Astrocyte (in vitro differentiated cells and primary cell): ENCODE measurements around the gene SLC6A5. TPM values are rescaled to one million over a fixed set of nuclear protein-coding genes. Genes with fewer than 3 reads are reported as not detected.

Experiments
- DNase-seq: peaks from one replicate; pipeline ENCODE4 v3.0.0-alpha.2; 2010; ENCODE audit warnings: low read depth
- FAIRE-seq: peaks from 2 replicates; lab custom pipeline; 2011; peaks lifted over from hg19 to GRCh38; lab: Jason Lieb, UNC
- H2AFZ ChIP-seq: 2 replicates; pipeline ENCODE4 v1.6.0; 2012; ENCODE audit warnings: low read depth, low read length, inconsistent platforms
- H3K27ac ChIP-seq: 2 replicates; pipeline ENCODE4 v1.5.1; 2011; ENCODE audit warnings: low read depth, low read length, inconsistent platforms
- H3K27me3 ChIP-seq: 2 replicates; pipeline ENCODE4 v1.6.0; 2011; ENCODE audit warnings: low read length, inconsistent platforms; ENCODE audit not compliant: insufficient read depth
- H3K36me3 ChIP-seq: 2 replicates; pipeline ENCODE4 v1.5.1; 2011; ENCODE audit warnings: low read length, inconsistent platforms; ENCODE audit not compliant: insufficient read depth
- H3K4me1 ChIP-seq: 2 replicates; pipeline ENCODE4 v1.5.1; 2011; ENCODE audit warnings: low read length, inconsistent platforms; ENCODE audit not compliant: insufficient read depth
- H3K4me2 ChIP-seq: 2 replicates; pipeline ENCODE4 v1.6.0; 2012; ENCODE audit warnings: low read length, inconsistent platforms
- H3K4me3 ChIP-seq: 2 replicates; pipeline ENCODE4 v1.5.1; 2011; ENCODE audit warnings: low read depth, mild to moderate bottlenecking, low read length, inconsistent platforms; ENCODE audit not compliant: insufficient read depth
- H3K79me2 ChIP-seq: 2 replicates; pipeline ENCODE4 v1.6.0; 2012; ENCODE audit warnings: mild to moderate bottlenecking, low read length, inconsistent platforms; ENCODE audit not compliant: insufficient read depth
- H3K9ac ChIP-seq: 2 replicates; pipeline ENCODE4 v1.6.0; 2012; ENCODE audit warnings: mild to moderate bottlenecking, low read length, inconsistent platforms
- H3K9me3 ChIP-seq: 2 replicates; pipeline ENCODE4 v1.5.1; 2012; ENCODE audit warnings: low read depth, mild to moderate bottlenecking, low read length, inconsistent platforms; ENCODE audit not compliant: insufficient read depth
- H4K20me1 ChIP-seq: 2 replicates; pipeline ENCODE4 v1.6.0; 2012; ENCODE audit warnings: low read length, inconsistent platforms; ENCODE audit not compliant: insufficient read depth
- H3K27ac Mint-ChIP-seq: one replicate; pipeline ENCODE4 v1.8.0; 2021; ENCODE audit warnings: mild to moderate bottlenecking, mixed read lengths; ENCODE audit not compliant: unreplicated experiment
- H3K27me3 Mint-ChIP-seq: one replicate; pipeline ENCODE4 v1.8.0; 2021; ENCODE audit warnings: low read depth, mixed read lengths; ENCODE audit not compliant: unreplicated experiment
- H3K36me3 Mint-ChIP-seq: one replicate; pipeline ENCODE4 v1.8.0; 2021; ENCODE audit warnings: low read depth, mixed read lengths; ENCODE audit not compliant: unreplicated experiment
- H3K4me1 Mint-ChIP-seq: one replicate; pipeline ENCODE4 v1.8.0; 2021; ENCODE audit warnings: low read depth, mixed read lengths; ENCODE audit not compliant: unreplicated experiment
- H3K4me3 Mint-ChIP-seq: one replicate; pipeline ENCODE4 v1.8.0; 2021; ENCODE audit warnings: mild to moderate bottlenecking, moderate library complexity, mixed read lengths; ENCODE audit not compliant: unreplicated experiment
- H3K9me3 Mint-ChIP-seq: one replicate; pipeline ENCODE4 v1.8.0; 2021; ENCODE audit warnings: mild to moderate bottlenecking, mixed read lengths; ENCODE audit not compliant: unreplicated experiment
- EZH2 ChIP-seq: IDR thresholded peaks from 2 replicates; pipeline ENCODE4 v1.6.1; 2012; ENCODE audit warnings: mild to moderate bottlenecking, low read length, inconsistent platforms; ENCODE audit not compliant: insufficient read depth
- total RNA-seq: library from RNA; stranded (reverse); gene quantifications from 2 replicates; pipeline ENCODE4 v1.2.1, GENCODE V29; 2021
- TF ChIP-seq, protein P1 (sequence below): IDR thresholded peaks from 2 replicates; pipeline ENCODE4 v1.5.1; 2011; ENCODE audit warnings: low read depth, mild to moderate bottlenecking, inconsistent platforms, low read length, moderate library complexity; ENCODE audit not compliant: insufficient read depth

The SLC6A5 gene
- total RNA-seq, 1 donor from 2014 or later, result not detected

GRCh38 chr11:20668131-20668809 is 68.9 kb downstream of the SLC6A5 start:
- Mint-ChIP-seq H3K9me3 (no peaks in the 10 kb centered on the region), H3K4me1 (peaks cover 4% of the 10 kb centered on the region), H3K27me3 (peaks cover 73% of the 10 kb centered on the region), H3K36me3 (no peaks in the 10 kb centered on the region), H3K4me3 (peak overlapping the region; percentile 82), H3K27ac (no peak overlapping the region)
- FAIRE-seq (no peak), DNase-seq (no peak)
- Histone ChIP-seq H3K9ac (no peak overlapping the region), H3K27ac (no peak overlapping the region), H3K4me1 (no peaks in the 10 kb centered on the region), H3K79me2 (no peaks in the 10 kb centered on the region), H3K4me2 (no peak overlapping the region), H3K27me3 (peaks cover 48% of the 10 kb centered on the region), H3K9me3 (no peaks in the 10 kb centered on the region), H3K4me3 (no peak overlapping the region), H2AFZ (no peak overlapping the region), H4K20me1 (no peaks in the 10 kb centered on the region), H3K36me3 (no peaks in the 10 kb centered on the region)
- no peak for TF ChIP-seq EZH2
- TF ChIP-seq, protein P1, sequence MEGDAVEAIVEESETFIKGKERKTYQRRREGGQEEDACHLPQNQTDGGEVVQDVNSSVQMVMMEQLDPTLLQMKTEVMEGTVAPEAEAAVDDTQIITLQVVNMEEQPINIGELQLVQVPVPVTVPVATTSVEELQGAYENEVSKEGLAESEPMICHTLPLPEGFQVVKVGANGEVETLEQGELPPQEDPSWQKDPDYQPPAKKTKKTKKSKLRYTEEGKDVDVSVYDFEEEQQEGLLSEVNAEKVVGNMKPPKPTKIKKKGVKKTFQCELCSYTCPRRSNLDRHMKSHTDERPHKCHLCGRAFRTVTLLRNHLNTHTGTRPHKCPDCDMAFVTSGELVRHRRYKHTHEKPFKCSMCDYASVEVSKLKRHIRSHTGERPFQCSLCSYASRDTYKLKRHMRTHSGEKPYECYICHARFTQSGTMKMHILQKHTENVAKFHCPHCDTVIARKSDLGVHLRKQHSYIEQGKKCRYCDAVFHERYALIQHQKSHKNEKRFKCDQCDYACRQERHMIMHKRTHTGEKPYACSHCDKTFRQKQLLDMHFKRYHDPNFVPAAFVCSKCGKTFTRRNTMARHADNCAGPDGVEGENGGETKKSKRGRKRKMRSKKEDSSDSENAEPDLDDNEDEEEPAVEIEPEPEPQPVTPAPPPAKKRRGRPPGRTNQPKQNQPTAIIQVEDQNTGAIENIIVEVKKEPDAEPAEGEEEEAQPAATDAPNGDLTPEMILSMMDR, result no peak

GRCh38 chr11:20668844-20669819 is 69.7 kb downstream of the SLC6A5 start, which contains the start of gene NELL1:
Gene NELL1, plus strand, starts transcription at chr11:20669586.
- H3K36me3 Mint-ChIP-seq, result no peaks in the 10 kb centered on the region
- H3K9me3 Mint-ChIP-seq, result no peaks in the 10 kb centered on the region
- TF ChIP-seq EZH2, result peak; percentile 24
- TF ChIP-seq, protein P1, result no peak
- H3K27me3 Mint-ChIP-seq, result peaks cover 73% of the 10 kb centered on the region
- Histone ChIP-seq H3K27me3 (peaks cover 48% of the 10 kb centered on the region), H3K4me3 (no peak within 1 kb of the TSS), H3K9ac (no peak within 1 kb of the TSS), H3K9me3 (no peaks in the 10 kb centered on the region), H3K27ac (no peak within 1 kb of the TSS), H3K4me1 (no peaks in the 10 kb centered on the region), H2AFZ (peak within 1 kb of the TSS; percentile 56), H4K20me1 (no peaks in the 10 kb centered on the region), H3K79me2 (no peaks in the 10 kb centered on the region), H3K4me2 (peak within 1 kb of the TSS; percentile 65), H3K36me3 (no peaks in the 10 kb centered on the region)
- H3K4me1 Mint-ChIP-seq, result peaks cover 4% of the 10 kb centered on the region
- DNase-seq (no peak), FAIRE-seq (no peak)
- peak within 1 kb of the TSS; percentile 60 for H3K27ac Mint-ChIP-seq
- peak within 1 kb of the TSS; percentile 82 for H3K4me3 Mint-ChIP-seq
